ENCODE data around the gene PGAP2. TPM values are rescaled to one million over a fixed set of nuclear protein-coding genes. Genes with fewer than 3 reads are reported as not detected.

Gene PGAP2
- total RNA-seq, 4 donors from 2014 or later = 8.1 to 15.1 (median 10.8) TPM

DNA sequence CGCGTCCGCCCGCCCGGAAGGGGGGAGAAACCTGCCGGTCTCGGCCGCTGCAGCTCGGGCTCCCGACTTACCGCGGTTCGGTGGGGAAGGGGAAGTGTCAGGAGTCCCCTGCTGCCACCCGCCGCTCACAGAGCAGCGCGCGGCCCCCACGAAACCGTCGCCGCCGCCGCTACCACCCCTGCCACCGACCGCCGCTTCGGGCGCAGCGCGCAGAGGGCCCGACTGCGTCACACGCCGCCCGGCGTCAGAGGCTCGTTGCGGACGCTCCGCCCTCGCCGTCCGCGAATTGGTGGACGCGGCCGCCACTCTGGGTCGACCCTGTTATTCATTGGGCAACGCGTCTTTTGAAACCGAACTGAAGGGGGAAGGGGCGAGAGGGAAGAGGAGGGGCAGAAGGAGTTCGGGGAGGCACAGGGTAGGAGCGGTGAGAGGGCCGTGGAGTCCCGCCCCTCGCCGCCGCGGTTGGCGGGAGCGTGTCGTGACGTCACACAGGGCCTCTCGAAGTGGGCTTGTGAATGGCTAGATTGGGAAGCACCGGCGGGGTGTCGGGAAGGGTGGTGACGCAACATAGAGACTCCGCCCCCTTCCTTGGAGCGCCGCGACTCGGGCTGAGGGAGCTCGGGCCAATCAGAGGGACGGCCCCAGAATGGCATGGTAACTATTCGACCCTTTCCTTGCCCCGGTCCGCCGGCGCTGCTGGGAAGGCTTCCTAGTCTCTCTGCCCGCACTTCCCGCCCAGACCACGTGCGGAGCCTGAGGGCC lies 10.8 kb upstream of the PGAP2 start, which contains the start of gene NUP98:
NUP98 (minus strand) TSS at position 226 of the 762 bp plus-strand sequence. CDS start 15,437 bp downstream, outside the sequence.
- TF ChIP-seq, protein P1, sequence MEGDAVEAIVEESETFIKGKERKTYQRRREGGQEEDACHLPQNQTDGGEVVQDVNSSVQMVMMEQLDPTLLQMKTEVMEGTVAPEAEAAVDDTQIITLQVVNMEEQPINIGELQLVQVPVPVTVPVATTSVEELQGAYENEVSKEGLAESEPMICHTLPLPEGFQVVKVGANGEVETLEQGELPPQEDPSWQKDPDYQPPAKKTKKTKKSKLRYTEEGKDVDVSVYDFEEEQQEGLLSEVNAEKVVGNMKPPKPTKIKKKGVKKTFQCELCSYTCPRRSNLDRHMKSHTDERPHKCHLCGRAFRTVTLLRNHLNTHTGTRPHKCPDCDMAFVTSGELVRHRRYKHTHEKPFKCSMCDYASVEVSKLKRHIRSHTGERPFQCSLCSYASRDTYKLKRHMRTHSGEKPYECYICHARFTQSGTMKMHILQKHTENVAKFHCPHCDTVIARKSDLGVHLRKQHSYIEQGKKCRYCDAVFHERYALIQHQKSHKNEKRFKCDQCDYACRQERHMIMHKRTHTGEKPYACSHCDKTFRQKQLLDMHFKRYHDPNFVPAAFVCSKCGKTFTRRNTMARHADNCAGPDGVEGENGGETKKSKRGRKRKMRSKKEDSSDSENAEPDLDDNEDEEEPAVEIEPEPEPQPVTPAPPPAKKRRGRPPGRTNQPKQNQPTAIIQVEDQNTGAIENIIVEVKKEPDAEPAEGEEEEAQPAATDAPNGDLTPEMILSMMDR (IDR thresholded peaks at IDR 0.05) = peak in 3 of 5 experiments; percentile 16 to 58 (median 48)
- peak; percentile 73 to 99 for TF ChIP-seq EP300 (IDR thresholded peaks at IDR 0.05)
- TF ChIP-seq POLR2A (IDR thresholded peaks at IDR 0.05) = peak; percentile 99
- H3K4me3 ChIP-seq = peak within 1 kb of the TSS; percentile 67 to 98 (median 86)
- no peaks in the 10 kb centered on the region for H3K9me3 ChIP-seq
- 0% methylated on average over 66 to 73 of the region's 86 CpGs for WGBS, 2 donors
- H3K4me1 ChIP-seq = peaks cover 0 to 39% (median 15%) of the 10 kb centered on the region in 4 donors
- H3K27me3 ChIP-seq = no peaks in the 10 kb centered on the region
- DNase-seq (ENCODE audit: low spot score in 2 of 2) = peak; percentile 99
- H3K27ac ChIP-seq = peak within 1 kb of the TSS; percentile 92 to 99 (median 98)
- peaks cover 0 to 21% (median 7%) of the 10 kb centered on the region in 3 donors for H3K36me3 ChIP-seq

DNA sequence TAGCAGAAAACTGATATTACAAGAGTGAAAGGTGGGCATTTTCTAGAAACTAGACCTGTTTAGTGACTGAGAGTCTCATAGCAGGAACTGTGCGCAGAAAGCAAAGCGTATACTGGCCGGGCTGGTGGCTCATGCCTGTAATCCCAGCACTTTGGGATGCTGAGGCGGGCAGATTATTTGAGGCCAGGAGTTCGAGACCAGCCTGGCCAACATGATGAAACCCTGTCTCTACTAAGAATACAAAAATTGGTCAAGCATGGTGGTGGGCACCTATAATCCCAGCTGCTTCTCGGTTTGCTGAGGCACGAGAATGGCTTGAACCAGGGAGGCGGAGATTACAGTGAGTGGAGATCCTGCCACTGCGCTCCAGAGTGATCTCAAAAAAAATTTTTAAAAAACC lies 9.2 kb upstream of the PGAP2 start:
- TF ChIP-seq EP300 (IDR thresholded peaks at IDR 0.05) = no peak
- no peak for TF ChIP-seq POLR2A (IDR thresholded peaks at IDR 0.05)
- TF ChIP-seq, protein P1 (IDR thresholded peaks at IDR 0.05) = no peak
- Histone ChIP-seq H3K27ac (peak overlapping the region in 1 of 4 donors; percentile 99), H3K4me1 (peaks cover 0 to 37% (median 15%) of the 10 kb centered on the region in 4 donors), H3K4me3 (no peak overlapping the region), H3K36me3 (peaks cover 0 to 5% (median 0%) of the 10 kb centered on the region in 3 donors), H3K27me3 (no peaks in the 10 kb centered on the region), H3K9me3 (no peaks in the 10 kb centered on the region)
- no peak for DNase-seq (ENCODE audit: low spot score in 2 of 2)
- WGBS, 2 donors = 86 to 96% methylated on average over 9 of the region's 9 CpGs

DNA sequence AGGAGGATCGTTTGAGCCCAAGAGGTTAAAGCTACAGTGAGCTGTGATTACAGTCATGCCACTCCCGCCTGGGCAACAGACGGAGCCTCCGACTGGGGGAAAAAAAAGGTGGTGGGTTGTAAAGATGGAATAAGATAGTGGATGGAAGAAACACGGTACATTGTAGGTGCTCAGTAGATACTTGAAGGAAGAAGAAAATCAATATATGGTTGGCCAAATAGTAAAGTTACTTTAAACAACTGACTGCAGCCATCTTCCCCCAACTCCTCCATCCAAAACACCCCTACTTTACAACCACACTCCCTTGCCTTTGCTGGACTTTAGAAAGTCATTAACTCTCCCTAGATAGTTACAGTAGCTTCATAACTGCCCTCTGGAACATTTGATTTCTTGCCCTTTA lies 8.5 kb upstream of the PGAP2 start:
- no peaks in the 10 kb centered on the region for H3K36me3 ChIP-seq
- peaks cover 0 to 29% (median 15%) of the 10 kb centered on the region in 4 donors for H3K4me1 ChIP-seq
- WGBS, 2 donors = 61 to 75% methylated on average over 5 of the region's 5 CpGs
- DNase-seq (ENCODE audit: low spot score in 2 of 2) = no peak
- H3K9me3 ChIP-seq = no peaks in the 10 kb centered on the region
- no peak overlapping the region for H3K4me3 ChIP-seq
- H3K27ac ChIP-seq = no peak overlapping the region
- no peak for TF ChIP-seq EP300 (IDR thresholded peaks at IDR 0.05)
- no peak for TF ChIP-seq POLR2A (IDR thresholded peaks at IDR 0.05)
- TF ChIP-seq, protein P1 (IDR thresholded peaks at IDR 0.05) = no peak
- H3K27me3 ChIP-seq = no peaks in the 10 kb centered on the region

DNA sequence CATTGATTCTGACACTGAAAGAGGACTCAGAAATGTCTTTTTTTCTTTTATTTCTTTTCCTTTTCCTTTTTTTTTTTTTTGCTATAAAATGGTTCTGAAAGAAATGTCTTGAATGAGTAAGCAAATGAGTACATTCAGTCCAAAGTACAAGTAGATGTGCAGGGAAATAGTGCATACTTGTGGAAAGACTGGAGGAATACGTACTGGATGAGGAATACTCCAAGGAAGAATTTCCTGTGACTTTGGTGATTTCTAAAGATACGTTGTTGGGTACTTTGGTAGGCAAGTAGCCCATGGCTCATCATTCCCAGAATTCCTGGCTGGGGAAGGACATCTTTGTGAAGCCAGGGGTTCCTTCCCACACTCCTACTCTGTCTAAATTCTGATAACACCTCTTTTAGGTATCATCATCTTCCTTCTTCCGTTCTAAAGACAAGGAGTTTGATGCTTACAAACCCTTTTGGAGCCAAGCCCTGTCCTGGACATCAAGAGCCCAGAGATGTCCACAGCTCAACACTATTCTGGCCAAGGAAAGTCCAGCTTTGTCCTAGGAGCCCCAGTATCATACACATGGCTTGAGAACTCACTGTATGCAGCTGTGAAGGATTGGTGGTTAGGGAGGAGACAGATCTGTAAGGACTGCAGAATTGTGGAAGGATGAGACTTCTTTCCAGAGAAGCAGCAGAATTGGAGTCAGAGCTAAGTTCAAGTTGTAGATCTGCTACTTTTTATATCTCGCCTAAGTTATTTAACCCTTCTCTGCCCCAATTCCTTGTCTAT lies 6.2 kb upstream of the PGAP2 start:
- TF ChIP-seq, protein P1 (IDR thresholded peaks at IDR 0.05) = no peak
- TF ChIP-seq EP300 (IDR thresholded peaks at IDR 0.05) (no peak), POLR2A (IDR thresholded peaks at IDR 0.05) (no peak)
- DNase-seq (ENCODE audit: low spot score in 2 of 2) = no peak
- Histone ChIP-seq H3K4me1 (peaks cover 0 to 12% (median 5%) of the 10 kb centered on the region in 4 donors), H3K27me3 (no peaks in the 10 kb centered on the region), H3K36me3 (no peaks in the 10 kb centered on the region), H3K4me3 (no peak overlapping the region), H3K9me3 (no peaks in the 10 kb centered on the region), H3K27ac (no peak overlapping the region)
- 60 to 62% methylated on average over 4 of the region's 4 CpGs for WGBS, 2 donors
